Measurements from ENCODE around the gene INCA1.
A peak's percentile ranks its signal among the peaks of the same experiment; 100 is the strongest.
"Not testable (repeated sequence)": the region's sequence is repeated elsewhere in the genome, so short reads cannot be mapped to it uniquely, and the experiment has no call there.

INCA1 gene

GRCh38 chr17:4997302-4998026 is at the start of gene INCA1, which contains the start of gene KIF1C:
TSS of gene INCA1 (minus strand) at chr17:4997522. CDS start at chr17:4994437, 3,085 bp downstream.
TSS of gene KIF1C (plus strand) at chr17:4997950. CDS start at chr17:5000247, 2,297 bp downstream.
- H3K36me3 Mint-ChIP-seq: no peaks in the 10 kb centered on the region
- no peaks in the 10 kb centered on the region for H3K9me3 Mint-ChIP-seq
- H3K27ac Mint-ChIP-seq: peak within 1 kb of the TSS; percentile 68
- H3K4me3 Mint-ChIP-seq: peak within 1 kb of the TSS; percentile 87
- H3K4me1 Mint-ChIP-seq: peaks cover 20% of the 10 kb centered on the region
- no peaks in the 10 kb centered on the region for H3K27me3 Mint-ChIP-seq

- H3K4me3 Mint-ChIP-seq: peak overlapping the region; percentile 13
- H3K4me1 Mint-ChIP-seq: peaks cover 68% of the 10 kb centered on the region
- H3K27ac Mint-ChIP-seq: peak overlapping the region; percentile 66
- no peaks in the 10 kb centered on the region for H3K36me3 Mint-ChIP-seq
- no peaks in the 10 kb centered on the region for H3K9me3 Mint-ChIP-seq
- H3K27me3 Mint-ChIP-seq: no peaks in the 10 kb centered on the region
These were observed 48.2 kb upstream of the INCA1 start for GRCh38 chr17:5045496-5045895.

DNA sequence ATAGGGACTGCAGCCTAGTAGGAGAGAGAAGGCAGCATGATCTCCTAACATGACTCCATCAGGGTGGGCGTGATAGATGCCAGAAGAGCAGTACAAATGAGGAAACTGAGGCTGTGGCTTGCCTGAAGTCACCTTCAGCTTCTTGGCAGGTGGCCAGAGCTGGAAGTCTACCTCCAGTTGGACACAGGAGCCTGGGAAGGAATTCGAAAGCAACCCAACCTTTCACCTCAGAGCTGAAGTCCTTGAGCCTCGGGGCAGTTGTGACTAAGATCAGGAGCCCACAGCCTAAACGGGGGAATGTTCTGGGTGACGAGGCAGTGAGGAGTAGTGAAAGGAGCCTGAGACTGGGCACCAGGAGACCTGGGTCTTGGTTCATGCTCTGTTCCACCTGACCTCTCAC is 47.3 kb upstream of the INCA1 start:
- Mint-ChIP-seq H3K27me3 (no peaks in the 10 kb centered on the region), H3K9me3 (no peaks in the 10 kb centered on the region), H3K36me3 (no peaks in the 10 kb centered on the region), H3K4me3 (peak overlapping the region; percentile 39), H3K4me1 (peaks cover 60% of the 10 kb centered on the region), H3K27ac (peak overlapping the region; percentile 85)

GRCh38 chr17:5043524-5043923 is 46.2 kb upstream of the INCA1 start:
- H3K36me3 Mint-ChIP-seq: no peaks in the 10 kb centered on the region
- no peaks in the 10 kb centered on the region for H3K9me3 Mint-ChIP-seq
- H3K4me1 Mint-ChIP-seq: peaks cover 52% of the 10 kb centered on the region
- peak overlapping the region; percentile 51 for H3K4me3 Mint-ChIP-seq
- peak overlapping the region; percentile 38 for H3K27ac Mint-ChIP-seq
- H3K27me3 Mint-ChIP-seq: no peaks in the 10 kb centered on the region

- Mint-ChIP-seq H3K9me3 (no peaks in the 10 kb centered on the region), H3K36me3 (no peaks in the 10 kb centered on the region), H3K27me3 (no peaks in the 10 kb centered on the region), H3K27ac (peak overlapping the region; percentile 95), H3K4me3 (peak overlapping the region; percentile 87), H3K4me1 (peaks cover 43% of the 10 kb centered on the region)
These were observed 45.1 kb upstream of the INCA1 start for GRCh38 chr17:5042157-5043022.

DNA sequence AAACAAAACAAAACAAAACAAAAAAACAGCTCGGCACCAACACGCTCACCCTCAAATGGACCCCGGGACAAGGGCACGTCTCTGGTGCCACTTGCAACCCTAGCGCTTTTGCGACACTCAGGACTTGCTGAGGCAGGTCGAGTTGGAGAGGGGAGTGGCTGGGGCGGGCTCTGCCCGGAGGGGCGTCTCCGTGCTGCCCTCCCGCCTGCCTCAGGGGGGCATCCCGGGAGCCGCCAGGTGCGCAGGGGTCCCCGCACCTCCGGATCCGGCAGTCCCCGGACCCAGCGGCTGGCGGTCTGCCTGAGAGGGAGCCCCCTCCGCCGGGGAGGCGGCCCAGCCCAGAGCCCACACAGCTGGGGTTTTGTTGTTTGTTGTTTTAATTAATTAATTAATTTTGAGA is 38.0 kb upstream of the INCA1 start, which contains the start of gene SLC52A1:
TSS of gene SLC52A1 (minus strand) at position 112 of the 400 bp plus-strand sequence. CDS start 820 bp downstream, outside the sequence.
- no peaks in the 10 kb centered on the region for H3K27me3 Mint-ChIP-seq
- H3K4me3 Mint-ChIP-seq: no peak within 1 kb of the TSS
- peaks cover 23% of the 10 kb centered on the region for H3K4me1 Mint-ChIP-seq
- no peaks in the 10 kb centered on the region for H3K36me3 Mint-ChIP-seq
- H3K9me3 Mint-ChIP-seq: no peaks in the 10 kb centered on the region
- no peak within 1 kb of the TSS for H3K27ac Mint-ChIP-seq

- H3K9me3 Mint-ChIP-seq: no peaks in the 10 kb centered on the region
- no peak overlapping the region for H3K27ac Mint-ChIP-seq
- no peak overlapping the region for H3K4me3 Mint-ChIP-seq
- H3K36me3 Mint-ChIP-seq: no peaks in the 10 kb centered on the region
- peaks cover 25% of the 10 kb centered on the region for H3K4me1 Mint-ChIP-seq
- no peaks in the 10 kb centered on the region for H3K27me3 Mint-ChIP-seq
These were observed 37.3 kb upstream of the INCA1 start for GRCh38 chr17:5034651-5035050.

- no peaks in the 10 kb centered on the region for H3K36me3 Mint-ChIP-seq
- no peaks in the 10 kb centered on the region for H3K9me3 Mint-ChIP-seq
- H3K4me3 Mint-ChIP-seq: no peak overlapping the region
- no peaks in the 10 kb centered on the region for H3K27me3 Mint-ChIP-seq
- no peak overlapping the region for H3K27ac Mint-ChIP-seq
- H3K4me1 Mint-ChIP-seq: peaks cover 25% of the 10 kb centered on the region
These were observed 36.7 kb upstream of the INCA1 start for GRCh38 chr17:5034063-5034462.

- no peaks in the 10 kb centered on the region for H3K27me3 Mint-ChIP-seq
- H3K4me3 Mint-ChIP-seq: no peak overlapping the region
- no peak overlapping the region for H3K27ac Mint-ChIP-seq
- H3K36me3 Mint-ChIP-seq: no peaks in the 10 kb centered on the region
- H3K4me1 Mint-ChIP-seq: peaks cover 25% of the 10 kb centered on the region
- H3K9me3 Mint-ChIP-seq: no peaks in the 10 kb centered on the region
These were observed 36.2 kb upstream of the INCA1 start for GRCh38 chr17:5033352-5034015.

DNA sequence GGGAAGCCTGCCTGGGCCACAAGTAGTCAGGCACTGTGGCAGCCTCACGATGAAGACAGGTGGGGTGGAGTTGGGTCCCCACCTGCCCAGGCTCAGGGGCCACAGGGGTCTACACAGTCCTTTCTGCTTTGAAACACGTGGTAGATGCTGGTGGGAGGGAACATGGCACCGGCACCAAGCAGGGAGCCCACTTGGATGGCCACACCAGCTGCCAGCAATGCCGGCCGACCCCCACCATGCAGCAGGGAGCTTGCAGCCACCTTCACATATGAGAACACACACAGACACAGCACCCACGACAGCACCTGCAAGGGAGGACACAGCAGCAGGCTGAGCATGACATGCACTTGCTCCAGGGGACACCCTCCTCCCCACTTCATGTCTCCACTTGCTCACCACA is 35.5 kb upstream of the INCA1 start:
- Mint-ChIP-seq H3K36me3 (no peaks in the 10 kb centered on the region), H3K27me3 (no peaks in the 10 kb centered on the region), H3K4me3 (peak overlapping the region; percentile 7), H3K4me1 (peaks cover 25% of the 10 kb centered on the region), H3K27ac (no peak overlapping the region), H3K9me3 (no peaks in the 10 kb centered on the region)

DNA sequence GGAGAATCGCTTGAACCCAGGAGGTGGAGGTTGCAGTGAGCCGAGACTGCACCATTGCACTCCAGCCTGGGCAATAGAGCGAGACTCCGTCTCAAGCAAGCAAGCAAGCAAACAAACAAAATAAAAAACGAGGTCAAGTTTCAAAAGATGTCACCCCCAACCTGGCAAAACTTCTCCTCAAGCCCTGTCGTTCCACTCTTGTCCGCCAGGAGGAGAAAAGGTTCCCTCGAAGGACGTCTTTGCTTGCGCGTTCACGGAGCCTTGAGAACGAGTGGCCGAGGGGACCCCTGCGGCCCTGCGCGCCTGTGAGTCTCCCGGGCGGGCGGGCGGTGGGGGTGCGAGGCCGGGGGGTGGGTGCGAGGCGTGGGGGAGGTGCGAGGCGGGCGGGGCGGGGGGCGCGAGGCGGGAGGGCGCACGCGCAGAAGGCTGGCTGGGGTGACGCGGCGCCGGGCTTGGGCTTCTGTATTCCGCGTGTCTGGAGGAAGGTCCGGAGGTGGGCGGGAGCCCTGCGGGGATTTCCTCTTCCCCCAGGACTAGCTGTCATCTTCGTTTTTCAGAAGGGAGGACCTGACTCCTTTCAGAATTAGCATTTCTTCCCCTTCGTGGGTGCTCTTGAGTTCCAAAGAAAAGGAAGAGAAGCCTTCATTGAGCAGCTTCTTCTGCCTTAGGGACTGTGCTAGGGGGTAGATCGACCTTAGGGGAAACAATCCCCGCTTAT is 34.2 kb upstream of the INCA1 start:
- Mint-ChIP-seq H3K9me3 (no peaks in the 10 kb centered on the region), H3K4me3 (peak overlapping the region; percentile 87), H3K27ac (peak overlapping the region; percentile 84), H3K36me3 (no peaks in the 10 kb centered on the region), H3K4me1 (peaks cover 25% of the 10 kb centered on the region), H3K27me3 (no peaks in the 10 kb centered on the region)

GRCh38 chr17:5030168-5030567 is 32.8 kb upstream of the INCA1 start:
- H3K27ac Mint-ChIP-seq, H3K4me3 Mint-ChIP-seq, H3K27me3 Mint-ChIP-seq, H3K9me3 Mint-ChIP-seq, H3K36me3 Mint-ChIP-seq: not testable (repeated sequence)
- peaks cover 25% of the 10 kb centered on the region for H3K4me1 Mint-ChIP-seq

DNA sequence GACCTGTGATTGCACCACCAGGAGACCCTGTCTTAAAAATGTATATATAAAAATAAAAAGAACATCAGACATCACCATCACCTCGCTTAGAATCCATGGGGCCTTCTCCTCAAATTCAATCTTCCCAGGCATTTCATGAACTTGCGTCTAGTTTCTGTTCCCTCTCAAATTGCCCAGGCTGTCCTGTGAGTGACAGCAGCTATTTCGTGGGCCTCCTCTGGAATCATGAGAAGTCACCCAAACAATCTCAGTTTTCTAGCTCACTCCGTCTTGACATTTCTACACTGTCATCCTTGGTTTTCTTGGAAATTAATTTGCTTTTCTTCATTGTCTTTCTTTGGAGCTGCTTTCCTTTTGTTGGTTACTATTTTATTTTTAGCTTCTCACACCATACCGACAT is 30.6 kb upstream of the INCA1 start:
- H3K4me1 Mint-ChIP-seq: peaks cover 20% of the 10 kb centered on the region
- no peaks in the 10 kb centered on the region for H3K9me3 Mint-ChIP-seq
- no peak overlapping the region for H3K4me3 Mint-ChIP-seq
- no peaks in the 10 kb centered on the region for H3K36me3 Mint-ChIP-seq
- no peaks in the 10 kb centered on the region for H3K27me3 Mint-ChIP-seq
- no peak overlapping the region for H3K27ac Mint-ChIP-seq

GRCh38 chr17:5027299-5027698 is 30.0 kb upstream of the INCA1 start:
- H3K27me3 Mint-ChIP-seq: no peaks in the 10 kb centered on the region
- H3K4me3 Mint-ChIP-seq: no peak overlapping the region
- no peak overlapping the region for H3K27ac Mint-ChIP-seq
- no peaks in the 10 kb centered on the region for H3K9me3 Mint-ChIP-seq
- peaks cover 17% of the 10 kb centered on the region for H3K4me1 Mint-ChIP-seq
- no peaks in the 10 kb centered on the region for H3K36me3 Mint-ChIP-seq

DNA sequence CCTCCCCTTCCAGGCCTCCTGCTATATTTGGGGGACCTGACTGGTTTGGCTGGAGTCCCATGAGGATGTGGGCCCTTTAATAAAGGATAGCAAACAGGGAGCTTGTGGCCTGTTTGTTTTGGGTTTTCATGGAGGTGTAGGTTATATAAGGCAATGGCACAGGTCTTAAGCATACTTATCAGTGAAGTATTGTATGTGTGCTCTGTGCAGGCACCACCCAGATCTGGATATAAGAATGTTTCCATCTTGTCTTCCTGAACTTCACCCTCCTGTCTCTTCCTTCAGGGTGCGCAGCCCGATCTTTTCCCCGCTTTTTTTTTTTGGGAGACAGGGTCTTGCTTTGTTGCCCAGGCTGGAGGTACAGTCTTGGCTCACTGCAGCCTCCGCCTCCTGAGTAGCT is 27.3 kb upstream of the INCA1 start:
- H3K27ac Mint-ChIP-seq: no peak overlapping the region
- peaks cover under 1% of the 10 kb centered on the region for H3K4me1 Mint-ChIP-seq
- no peak overlapping the region for H3K4me3 Mint-ChIP-seq
- H3K36me3 Mint-ChIP-seq: peaks cover 1% of the 10 kb centered on the region
- H3K27me3 Mint-ChIP-seq: no peaks in the 10 kb centered on the region
- no peaks in the 10 kb centered on the region for H3K9me3 Mint-ChIP-seq

Data from activated naive CD4-positive, alpha-beta T cell treated with anti-CD3 and anti-CD28 coated beads, Interleukin-2, amount 50 U/mL, for 24 hours (primary cell).